Smooth muscle cell (in vitro differentiated cells): Measurements from ENCODE around the gene PLTP. TPM values are rescaled to one million over a fixed set of nuclear protein-coding genes. Genes with fewer than 3 reads are reported as not detected.

Experiments
- DNase-seq: peaks from one replicate; lab custom pipeline; 2025; ENCODE audit not compliant: unreplicated experiment; lab: John Stamatoyannopoulos, UW
- H2AFZ ChIP-seq: fragments of 200-600 bp; sonication (generic); 2 replicates; pipeline ENCODE4 v1.6.0; 2016; ENCODE audit warnings: antibody characterized with exemption, low read depth, mild to moderate bottlenecking
- H3F3A ChIP-seq: fragments of 200-600 bp; sonication (generic); 2 replicates; pipeline ENCODE4 v1.6.0; 2017; ENCODE audit warnings: antibody characterized with exemption, low read depth
- H3K27ac ChIP-seq: fragments of 200-600 bp; sonication (generic); 2 replicates; pipeline ENCODE4 v1.5.1; 2016; ENCODE audit warnings: low read depth, mild to moderate bottlenecking
- H3K27me3 ChIP-seq: fragments of 200-600 bp; sonication (generic); 2 replicates; pipeline ENCODE4 v1.6.1; 2016; ENCODE audit warnings: low read depth, mild to moderate bottlenecking
- H3K36me3 ChIP-seq: fragments of 200-600 bp; sonication (generic); 2 replicates; pipeline ENCODE4 v1.5.1; 2016; ENCODE audit warnings: low read depth
- H3K4me1 ChIP-seq: fragments of 200-600 bp; sonication (generic); 2 replicates; pipeline ENCODE4 v1.5.1; 2016; ENCODE audit warnings: low read depth
- H3K4me2 ChIP-seq: fragments of 200-600 bp; sonication (generic); 2 replicates; pipeline ENCODE4 v1.6.0; 2016; ENCODE audit warnings: mild to moderate bottlenecking
- H3K4me3 ChIP-seq: fragments of 200-600 bp; sonication (generic); 2 replicates; pipeline ENCODE4 v1.5.1; 2016; ENCODE audit warnings: mild to moderate bottlenecking
- H3K79me2 ChIP-seq: fragments of 200-600 bp; sonication (generic); 2 replicates; pipeline ENCODE4 v1.6.0; 2016; ENCODE audit warnings: low read depth, mild to moderate bottlenecking
- H3K9ac ChIP-seq: fragments of 200-600 bp; sonication (generic); 2 replicates; pipeline ENCODE4 v1.6.0; 2016; ENCODE audit warnings: low read depth
- H3K9me3 ChIP-seq: fragments of 200-600 bp; sonication (generic); replicated peaks from 2 replicates; pipeline ENCODE4 v1.5.1; 2016; ENCODE audit warnings: low read depth
- H4K20me1 ChIP-seq: fragments of 200-600 bp; sonication (generic); 2 replicates; pipeline ENCODE4 v1.6.0; 2016; ENCODE audit warnings: low read depth
- CTCF ChIP-seq: fragments of 200-600 bp; sonication (generic); IDR thresholded peaks from 2 replicates; pipeline ENCODE4 v1.5.1; 2017; ENCODE audit warnings: borderline replicate concordance, mild to moderate bottlenecking, antibody characterized with exemption; ENCODE audit not compliant: insufficient read depth, poor library complexity, severe bottlenecking
- WGBS: methylation state at CpG from one replicate; pipeline ENCODE4 v1.1.7; 2016; ENCODE audit warnings: low lambda C conversion rate; 5-methylcytosine and 5-hydroxymethylcytosine counted together
- polyA plus RNA-seq: library from polyadenylated mRNA; unstranded; fragments of >200 nt; fragmentation: Nextera tagmentation; extraction: Ambion mirVana; gene quantifications from 2 replicates; pipeline ENCODE4 v1.2.1, GENCODE V29; 2016
- total RNA-seq: library from RNA; depleted of rRNA; stranded (reverse); fragments of >200 nt; gene quantifications from 2 replicates; pipeline ENCODE4 v1.2.3, GENCODE V29; 2014

PLTP gene
- total and polyA plus RNA-seq, 2 experiments from 2014 or later = 81.0 to 262 TPM

- H3K9ac ChIP-seq = no peak overlapping the region
- DNase-seq = no peak
- WGBS = 92% methylated on average over 4 of the region's 4 CpGs
- H3K27ac ChIP-seq = no peak overlapping the region
- no peak overlapping the region for H3K4me2 ChIP-seq
- no peaks in the 10 kb centered on the region for H3K27me3 ChIP-seq
- peaks cover 16% of the 10 kb centered on the region for H3K79me2 ChIP-seq
- no peak for TF ChIP-seq CTCF
- no peak overlapping the region for H3K4me3 ChIP-seq
- no peaks in the 10 kb centered on the region for H3K36me3 ChIP-seq
- H3F3A ChIP-seq = peaks cover 4% of the 10 kb centered on the region
- no peaks in the 10 kb centered on the region for H3K9me3 ChIP-seq
- H3K4me1 ChIP-seq = peaks cover 4% of the 10 kb centered on the region
- H4K20me1 ChIP-seq = peaks cover 7% of the 10 kb centered on the region
- H2AFZ ChIP-seq = no peak overlapping the region
Measured at GRCh38 chr20:45882469-45883099, 29.4 kb downstream of the PLTP start.

DNA sequence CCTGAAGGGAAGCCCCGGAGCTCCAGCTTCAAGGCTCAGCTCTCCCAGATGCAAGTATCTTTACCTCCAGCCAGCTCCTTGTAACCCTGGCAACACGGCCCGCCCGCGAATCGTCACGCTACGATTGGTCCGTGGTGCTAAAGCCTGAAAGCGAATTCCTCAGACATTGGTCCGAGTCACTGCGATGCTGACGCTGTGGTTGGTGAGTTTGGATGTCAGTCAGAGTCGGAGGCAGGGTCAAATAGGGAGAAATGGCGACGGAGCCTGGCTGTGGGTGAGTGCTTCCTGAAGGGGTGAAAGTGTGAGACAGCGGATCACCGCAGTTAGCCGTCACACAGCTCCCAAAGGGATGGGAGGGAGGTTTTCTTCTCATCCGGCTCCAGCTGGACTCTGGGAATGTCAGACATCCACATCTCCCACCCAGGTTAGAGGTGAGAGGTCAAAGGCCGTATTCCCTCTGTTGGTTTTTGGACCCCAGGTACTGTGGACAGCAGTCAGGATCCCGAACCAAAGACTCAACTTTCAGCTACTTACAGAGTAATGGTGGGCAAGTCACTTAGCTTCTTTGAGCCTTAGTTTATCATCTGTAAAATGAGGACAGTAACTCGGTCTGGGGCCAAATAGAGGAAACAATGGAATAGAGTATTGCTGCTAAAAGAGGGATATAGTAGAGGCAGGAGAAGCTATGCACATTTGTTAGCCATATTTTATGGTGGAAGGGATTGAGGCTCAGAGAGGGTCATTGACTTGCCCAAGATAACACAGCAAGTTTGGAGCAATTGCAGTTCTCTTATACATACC lies 30.8 kb downstream of the PLTP start, which contains the start of gene ZSWIM1:
Gene ZSWIM1 (plus strand): TSS at position 240 of the 801 bp plus-strand sequence. CDS start 1,366 bp downstream, outside the sequence.
- no peaks in the 10 kb centered on the region for H3K27me3 ChIP-seq

GRCh38 chr20:45878076-45878761 lies 33.7 kb downstream of the PLTP start:
- DNase-seq = no peak
- peaks cover 4% of the 10 kb centered on the region for H3F3A ChIP-seq
- H3K27me3 ChIP-seq = no peaks in the 10 kb centered on the region
- peaks cover 16% of the 10 kb centered on the region for H3K79me2 ChIP-seq
- no peaks in the 10 kb centered on the region for H4K20me1 ChIP-seq
- H3K9me3 ChIP-seq = no peaks in the 10 kb centered on the region
- H2AFZ ChIP-seq = no peak overlapping the region
- no peak overlapping the region for H3K4me3 ChIP-seq
- peaks cover 4% of the 10 kb centered on the region for H3K36me3 ChIP-seq
- TF ChIP-seq CTCF = no peak
- no peaks in the 10 kb centered on the region for H3K4me1 ChIP-seq
- H3K4me2 ChIP-seq = no peak overlapping the region
- WGBS = 92% methylated on average over 13 of the region's 13 CpGs
- H3K27ac ChIP-seq = no peak overlapping the region
- no peak overlapping the region for H3K9ac ChIP-seq

More for the DNA sequence above, 30.8 kb downstream of the PLTP start, which contains the start of gene ZSWIM1:
- peaks cover 4% of the 10 kb centered on the region for H3F3A ChIP-seq
- no peaks in the 10 kb centered on the region for H3K9me3 ChIP-seq
- 4% methylated on average over 23 of the region's 23 CpGs for WGBS
- peak within 1 kb of the TSS; percentile 83 for H3K4me2 ChIP-seq
- H3K4me1 ChIP-seq = peaks cover 4% of the 10 kb centered on the region
- H4K20me1 ChIP-seq = peaks cover 7% of the 10 kb centered on the region
- peak within 1 kb of the TSS; percentile 20 for H2AFZ ChIP-seq
- H3K36me3 ChIP-seq = peaks cover 4% of the 10 kb centered on the region
- H3K4me3 ChIP-seq = peak within 1 kb of the TSS; percentile 63
- no peak for TF ChIP-seq CTCF
- H3K79me2 ChIP-seq = peaks cover 16% of the 10 kb centered on the region
- peak within 1 kb of the TSS; percentile 81 for H3K9ac ChIP-seq
- DNase-seq = peak; percentile 92
- peak within 1 kb of the TSS; percentile 21 for H3K27ac ChIP-seq
